Activated CD4-positive, alpha-beta T cell treated with anti-CD3 and anti-CD28 coated beads for 24 hours (primary cell): ENCODE measurements around the gene AVPR2.
A peak's percentile ranks its signal among the peaks of the same experiment; 100 is the strongest.

ENCODE experiments used
- DNase-seq, 2 donors: peaks; one replicate each; pipeline ENCODE4 v3.0.0-alpha.2; 2020; ENCODE audit warnings: low read depth in 2 of 2

Gene AVPR2

GRCh38 chrX:153932220-153932915, 27.9 kb downstream of the AVPR2 start:
- DNase-seq: no peak

GRCh38 chrX:153933748-153934147, 29.3 kb downstream of the AVPR2 start:
- no peak for DNase-seq

- DNase-seq: no peak
Measured at GRCh38 chrX:153934148-153934761, 29.8 kb downstream of the AVPR2 start.

GRCh38 chrX:153934762-153935325, 30.4 kb downstream of the AVPR2 start, which contains the start of gene NAA10:
TSS of gene NAA10 (minus strand) at chrX:153935037. CDS start at chrX:153934904, 133 bp downstream.
- DNase-seq: peak; percentile 45 to 50

GRCh38 chrX:153935326-153935851, 30.9 kb downstream of the AVPR2 start:
- no peak for DNase-seq

DNA sequence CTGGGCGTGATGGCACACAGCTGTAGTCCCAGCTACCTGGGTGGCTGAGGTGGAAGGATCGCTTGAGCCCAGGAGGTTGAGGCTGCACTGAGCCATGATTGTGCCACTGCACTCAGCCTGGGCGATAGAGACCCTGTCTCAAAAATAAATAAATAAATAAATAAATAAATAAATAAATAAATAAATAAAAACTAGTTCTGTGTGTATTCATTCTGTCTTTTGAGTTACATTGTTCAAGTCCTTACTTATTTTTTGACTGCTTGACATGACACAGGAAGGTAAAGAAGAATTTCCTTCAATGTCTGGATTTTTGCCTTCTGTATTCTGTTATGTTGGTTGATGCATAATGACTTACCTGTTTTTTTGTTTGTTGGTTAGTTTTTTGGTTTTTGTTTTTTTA, 32.6 kb downstream of the AVPR2 start:
- DNase-seq: no peak

- no peak for DNase-seq
Measured at GRCh38 chrX:153938226-153938786, 33.8 kb downstream of the AVPR2 start.

DNA sequence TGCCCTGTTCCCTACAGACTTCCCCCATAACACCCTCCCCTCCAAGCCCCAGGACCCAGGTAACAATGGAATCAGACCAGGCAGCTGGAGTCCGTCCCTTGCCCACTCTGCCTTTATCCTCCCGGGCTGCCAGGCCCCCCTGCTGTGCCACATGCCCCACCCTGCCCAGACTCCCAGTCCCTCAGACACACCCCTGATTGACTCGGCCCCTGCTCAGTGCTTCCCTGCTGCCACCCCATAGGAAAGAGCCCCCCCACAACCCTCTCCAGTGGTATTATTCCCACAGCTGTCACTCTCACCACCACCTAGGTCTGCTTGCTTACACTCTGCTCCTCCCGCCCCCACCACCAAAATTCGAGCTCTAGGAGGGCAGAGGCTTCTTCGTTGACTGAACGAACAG, 35.1 kb downstream of the AVPR2 start:
- no peak for DNase-seq

GRCh38 chrX:153941336-153942252, 37.1 kb downstream of the AVPR2 start:
- no peak for DNase-seq

DNA sequence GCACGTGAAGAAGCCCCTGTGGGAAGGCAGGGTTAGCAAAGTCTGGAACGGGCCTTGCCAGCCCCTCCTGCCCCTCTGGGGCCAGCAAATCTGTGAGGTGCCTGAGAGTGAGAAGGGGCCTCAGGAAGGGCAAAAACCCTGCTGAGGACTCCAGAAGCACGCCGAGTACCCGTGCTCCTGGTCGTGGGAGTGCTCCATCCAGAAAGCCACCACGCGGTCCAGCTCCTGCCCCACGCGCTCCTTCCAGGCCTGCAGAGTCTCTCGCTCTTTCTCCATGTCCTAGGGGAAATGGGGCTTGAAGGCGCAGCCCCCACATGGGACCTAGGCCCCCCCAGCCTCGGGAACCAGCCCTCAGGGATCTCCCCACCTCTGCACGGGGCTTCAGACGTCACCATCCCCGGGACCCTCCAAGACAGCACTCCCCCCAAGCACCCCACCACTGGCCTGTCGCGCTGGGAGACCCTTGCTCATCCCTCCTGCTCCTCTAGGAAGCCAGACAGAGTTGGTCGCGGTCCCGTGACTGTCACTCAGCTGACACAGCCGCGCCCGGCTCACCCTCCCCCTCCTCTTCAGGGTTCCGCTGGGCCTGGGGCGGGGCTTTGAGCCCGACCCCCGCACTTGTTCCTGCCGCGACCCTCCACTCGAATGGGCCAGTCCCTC, 39.8 kb downstream of the AVPR2 start, which contains the start of gene RENBP:
Gene RENBP, minus strand, starts transcription at position 504 of the 660 bp plus-strand sequence. Its CDS starts 33 bp downstream, at position 471.
- DNase-seq: no peak

- no peak for DNase-seq
Measured at GRCh38 chrX:153944800-153945150, 40.3 kb downstream of the AVPR2 start.

GRCh38 chrX:153945956-153946943, 41.8 kb downstream of the AVPR2 start:
- DNase-seq: no peak

- DNase-seq: peak; percentile 68 to 70
Measured at GRCh38 chrX:153947009-153947769, 42.7 kb downstream of the AVPR2 start.

- DNase-seq: no peak
Measured at GRCh38 chrX:153948002-153948466, 43.6 kb downstream of the AVPR2 start.

DNA sequence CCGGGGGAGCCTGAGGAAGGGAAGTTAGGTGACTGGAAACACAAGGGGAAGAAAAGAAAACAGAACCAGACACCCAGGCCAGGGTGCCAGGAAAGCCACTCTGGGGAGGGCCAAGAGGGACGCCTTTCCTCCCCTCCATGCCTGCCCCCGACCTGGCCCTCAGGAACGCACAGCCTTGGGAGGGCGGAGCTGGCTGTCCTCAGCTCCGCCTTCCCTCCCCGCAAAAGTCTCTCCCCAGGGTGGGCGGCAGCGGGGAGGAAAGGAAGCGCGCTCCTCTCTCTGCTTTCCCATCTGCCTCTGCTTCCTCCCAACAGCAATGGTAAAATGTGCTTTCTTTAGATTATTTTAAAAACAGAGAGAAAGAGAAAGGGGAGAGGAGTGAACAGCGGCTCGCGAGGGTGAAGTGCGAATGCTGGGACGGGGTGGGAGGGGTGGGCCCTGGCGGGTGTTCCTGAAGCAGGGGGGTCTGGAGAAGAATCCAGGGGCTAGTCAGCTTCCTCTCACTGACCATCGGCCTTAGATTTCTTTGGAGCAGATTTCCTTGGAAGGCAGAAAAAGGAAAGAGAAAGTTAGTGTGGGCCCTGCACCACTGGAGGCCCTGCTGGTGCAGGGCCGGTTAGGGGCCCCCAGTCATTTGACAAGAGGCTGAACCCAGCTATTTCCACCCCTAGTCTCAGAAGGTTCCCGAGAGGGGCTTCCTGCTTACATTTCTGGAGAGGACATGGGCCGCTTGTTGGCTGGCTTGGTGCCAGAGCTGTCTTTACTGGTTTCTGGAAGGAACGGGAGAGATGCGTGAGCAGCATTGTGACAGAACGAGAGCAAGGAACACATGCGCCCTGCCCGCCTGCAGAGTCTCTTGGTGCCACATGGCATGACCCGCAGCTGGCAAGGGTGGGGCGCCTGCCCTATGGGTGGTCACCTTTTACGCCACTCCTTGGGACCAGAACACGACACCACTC, 44.7 kb downstream of the AVPR2 start:
- DNase-seq: no peak

GRCh38 chrX:153950127-153950526, 45.7 kb downstream of the AVPR2 start:
- no peak for DNase-seq

DNA sequence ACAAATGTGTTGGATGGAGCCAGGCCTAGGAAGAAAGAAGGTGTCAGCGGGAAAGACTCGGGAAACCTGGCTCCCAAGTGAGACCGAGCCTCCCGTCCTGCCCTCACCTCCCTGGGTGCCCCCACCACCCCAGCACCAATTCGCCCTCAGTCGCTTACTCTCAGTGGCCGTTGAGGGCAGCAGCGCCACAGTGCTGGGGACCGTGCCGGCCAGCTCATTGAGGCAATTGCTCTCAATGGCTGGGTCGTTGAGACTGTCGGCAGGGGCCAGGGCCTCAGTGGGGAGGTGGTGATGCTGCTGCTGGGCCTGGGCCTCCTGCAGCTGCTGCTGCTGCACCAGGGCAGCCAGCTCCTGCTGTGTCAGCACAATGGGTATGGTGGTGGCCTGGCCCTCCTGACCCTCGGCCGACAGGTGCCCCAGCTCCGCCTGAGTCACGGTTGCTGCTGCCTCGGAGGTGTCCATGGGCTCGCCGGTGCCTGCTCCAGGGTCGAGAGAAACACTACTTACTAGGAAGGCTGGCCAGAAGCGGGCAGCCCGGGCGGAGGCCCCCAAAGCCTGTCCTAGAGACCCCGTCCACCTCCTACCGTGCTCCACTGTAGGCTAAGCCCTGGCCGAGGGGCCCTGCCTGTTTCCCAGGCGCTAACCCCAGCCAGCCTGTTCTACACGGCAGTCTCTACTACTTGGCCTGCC, 47.4 kb downstream of the AVPR2 start:
- DNase-seq: no peak
